ENCODE data around the gene ZNF157.
A peak's percentile ranks its signal among the peaks of the same experiment; 100 is the strongest.

The ZNF157 gene

DNA sequence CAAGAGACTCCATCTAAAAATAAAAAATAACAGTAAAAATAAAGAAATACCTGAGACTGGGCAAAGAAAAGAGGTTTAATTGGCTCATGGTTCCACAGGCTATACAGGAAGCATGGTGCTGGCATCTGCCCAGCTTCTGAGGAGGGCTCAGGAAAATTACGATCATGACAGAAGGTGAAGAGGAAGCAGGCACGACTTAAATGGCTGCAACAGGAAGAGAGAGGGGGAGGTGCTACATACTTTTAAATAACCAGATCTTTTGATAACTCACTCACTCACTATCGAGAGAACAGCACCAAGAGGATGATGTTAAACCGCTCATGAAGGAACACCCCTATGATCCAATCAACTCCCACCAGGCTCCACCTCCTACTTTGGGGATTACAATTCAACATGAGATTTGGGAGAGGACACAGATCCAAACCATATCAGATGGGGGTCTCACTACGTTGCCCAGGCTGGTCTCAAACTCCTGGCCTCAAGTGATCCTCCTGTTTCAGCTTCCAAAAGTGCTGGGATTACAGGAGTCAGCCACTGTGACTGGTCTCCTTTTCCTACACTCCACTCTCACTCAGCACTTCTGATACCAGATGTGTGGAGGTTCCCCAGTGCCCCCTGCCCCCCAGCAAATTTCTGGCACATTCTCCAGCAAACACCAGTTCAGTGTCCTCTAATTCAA is 11.9 kb upstream of the ZNF157 start:
- DNase-seq: no peak
- Histone ChIP-seq H3K9me3 (ENCODE audit: severe bottlenecking) (no peaks in the 10 kb centered on the region), H3K36me3 (no peaks in the 10 kb centered on the region), H3K27ac (no peak overlapping the region), H3K4me3 (ENCODE audit: low read depth, low read length) (no peak overlapping the region), H3K27me3 (ENCODE audit: insufficient read depth, low read depth, severe bottlenecking) (peaks cover 2% of the 10 kb centered on the region)
- TF ChIP-seq, protein P1, sequence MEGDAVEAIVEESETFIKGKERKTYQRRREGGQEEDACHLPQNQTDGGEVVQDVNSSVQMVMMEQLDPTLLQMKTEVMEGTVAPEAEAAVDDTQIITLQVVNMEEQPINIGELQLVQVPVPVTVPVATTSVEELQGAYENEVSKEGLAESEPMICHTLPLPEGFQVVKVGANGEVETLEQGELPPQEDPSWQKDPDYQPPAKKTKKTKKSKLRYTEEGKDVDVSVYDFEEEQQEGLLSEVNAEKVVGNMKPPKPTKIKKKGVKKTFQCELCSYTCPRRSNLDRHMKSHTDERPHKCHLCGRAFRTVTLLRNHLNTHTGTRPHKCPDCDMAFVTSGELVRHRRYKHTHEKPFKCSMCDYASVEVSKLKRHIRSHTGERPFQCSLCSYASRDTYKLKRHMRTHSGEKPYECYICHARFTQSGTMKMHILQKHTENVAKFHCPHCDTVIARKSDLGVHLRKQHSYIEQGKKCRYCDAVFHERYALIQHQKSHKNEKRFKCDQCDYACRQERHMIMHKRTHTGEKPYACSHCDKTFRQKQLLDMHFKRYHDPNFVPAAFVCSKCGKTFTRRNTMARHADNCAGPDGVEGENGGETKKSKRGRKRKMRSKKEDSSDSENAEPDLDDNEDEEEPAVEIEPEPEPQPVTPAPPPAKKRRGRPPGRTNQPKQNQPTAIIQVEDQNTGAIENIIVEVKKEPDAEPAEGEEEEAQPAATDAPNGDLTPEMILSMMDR (IDR thresholded peaks at IDR 0.05; ENCODE audit: low read depth, low read length): no peak

DNA sequence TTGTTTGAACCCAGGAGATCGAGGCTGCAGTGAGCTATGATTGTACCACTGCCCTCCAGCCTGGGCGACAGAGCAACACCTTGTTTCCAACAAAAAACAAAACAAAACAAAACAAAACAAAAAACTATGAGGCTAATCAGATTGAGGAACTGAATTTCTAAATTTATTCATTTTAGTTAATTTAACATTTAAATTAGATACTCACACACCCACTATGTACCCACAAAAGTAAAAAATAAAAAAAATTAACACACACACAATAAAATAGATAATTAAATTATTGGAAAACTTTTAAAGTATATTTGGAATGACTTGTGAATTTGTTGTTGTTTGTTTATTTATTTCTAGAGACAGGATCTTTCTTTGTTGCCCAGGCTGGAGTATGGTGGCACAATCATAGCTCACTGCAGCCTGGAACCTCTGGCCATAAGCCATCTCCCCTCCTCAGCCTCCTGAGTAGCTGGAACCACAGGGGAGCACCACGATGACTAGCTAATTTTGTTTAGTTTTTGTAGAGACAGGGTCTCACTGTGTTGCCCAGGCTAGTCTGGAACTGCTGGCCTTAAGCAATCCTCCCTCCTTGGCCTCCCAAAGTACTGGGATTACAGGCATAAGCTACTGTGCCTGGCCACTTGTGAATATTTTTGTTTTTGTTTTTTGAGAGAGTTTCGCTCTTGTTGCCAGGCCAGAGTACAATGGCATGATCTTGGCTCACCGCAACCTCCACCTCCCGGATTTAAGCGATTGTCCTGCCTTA is 9.8 kb upstream of the ZNF157 start:
- Histone ChIP-seq H3K4me3 (ENCODE audit: low read depth, low read length) (no peak overlapping the region), H3K27me3 (ENCODE audit: insufficient read depth, low read depth, severe bottlenecking) (peaks cover 10% of the 10 kb centered on the region), H3K36me3 (no peaks in the 10 kb centered on the region), H3K9me3 (ENCODE audit: severe bottlenecking) (no peaks in the 10 kb centered on the region), H3K27ac (no peak overlapping the region)
- TF ChIP-seq, protein P1 (IDR thresholded peaks at IDR 0.05; ENCODE audit: low read depth, low read length): no peak
- no peak for DNase-seq

DNA sequence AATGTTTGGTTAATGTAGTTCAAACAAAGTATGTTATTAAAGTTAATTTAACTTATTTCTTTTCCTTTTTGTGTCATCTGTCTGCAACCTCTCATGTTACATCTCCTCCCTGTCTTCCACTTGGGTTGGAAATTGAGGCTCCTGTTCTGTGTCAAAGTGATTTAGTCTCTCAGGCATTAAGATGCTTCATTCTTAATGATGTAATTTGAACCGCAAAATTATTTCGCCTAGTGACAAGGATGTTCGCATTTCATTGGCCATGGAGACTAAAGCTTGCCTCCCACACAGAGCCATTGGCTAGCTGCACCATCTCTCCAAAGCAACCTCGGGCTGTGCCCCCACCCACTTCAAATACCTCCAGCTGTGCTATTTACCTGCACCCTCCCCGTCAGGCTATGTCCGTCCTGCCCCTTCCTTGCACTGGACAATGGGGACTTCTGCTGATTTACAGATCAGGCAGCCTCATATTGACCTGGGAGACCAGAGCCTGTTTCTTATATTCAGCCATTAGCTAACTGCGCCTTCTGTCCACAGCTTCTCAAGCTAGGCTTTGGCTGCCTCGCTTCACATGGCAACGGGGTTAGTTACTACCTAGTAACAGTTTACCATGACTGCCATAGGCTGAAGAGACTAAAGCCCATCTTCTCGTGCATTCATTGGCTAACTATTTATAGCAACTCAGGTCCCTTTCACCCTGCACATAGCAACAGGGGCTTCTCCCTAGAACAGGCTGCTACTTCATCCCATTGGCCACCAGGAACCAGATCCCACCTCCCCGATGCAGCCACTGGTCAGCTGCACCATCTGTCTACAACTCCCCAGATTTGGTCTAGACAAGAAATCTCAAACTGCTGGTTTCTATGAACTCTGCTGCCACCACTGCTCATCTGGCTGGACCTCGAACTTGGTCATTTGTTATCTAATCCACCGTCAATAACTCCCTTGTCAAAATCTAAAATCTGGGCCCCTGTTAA is 8.6 kb upstream of the ZNF157 start:
- TF ChIP-seq, protein P1 (IDR thresholded peaks at IDR 0.05; ENCODE audit: low read depth, low read length): no peak
- Histone ChIP-seq H3K9me3 (ENCODE audit: severe bottlenecking) (peaks cover 5% of the 10 kb centered on the region), H3K4me3 (ENCODE audit: low read depth, low read length) (peak overlapping the region; percentile 43), H3K27me3 (ENCODE audit: insufficient read depth, low read depth, severe bottlenecking) (peaks cover 17% of the 10 kb centered on the region), H3K36me3 (no peaks in the 10 kb centered on the region), H3K27ac (peak overlapping the region; percentile 74)
- DNase-seq: peak; percentile 86

DNA sequence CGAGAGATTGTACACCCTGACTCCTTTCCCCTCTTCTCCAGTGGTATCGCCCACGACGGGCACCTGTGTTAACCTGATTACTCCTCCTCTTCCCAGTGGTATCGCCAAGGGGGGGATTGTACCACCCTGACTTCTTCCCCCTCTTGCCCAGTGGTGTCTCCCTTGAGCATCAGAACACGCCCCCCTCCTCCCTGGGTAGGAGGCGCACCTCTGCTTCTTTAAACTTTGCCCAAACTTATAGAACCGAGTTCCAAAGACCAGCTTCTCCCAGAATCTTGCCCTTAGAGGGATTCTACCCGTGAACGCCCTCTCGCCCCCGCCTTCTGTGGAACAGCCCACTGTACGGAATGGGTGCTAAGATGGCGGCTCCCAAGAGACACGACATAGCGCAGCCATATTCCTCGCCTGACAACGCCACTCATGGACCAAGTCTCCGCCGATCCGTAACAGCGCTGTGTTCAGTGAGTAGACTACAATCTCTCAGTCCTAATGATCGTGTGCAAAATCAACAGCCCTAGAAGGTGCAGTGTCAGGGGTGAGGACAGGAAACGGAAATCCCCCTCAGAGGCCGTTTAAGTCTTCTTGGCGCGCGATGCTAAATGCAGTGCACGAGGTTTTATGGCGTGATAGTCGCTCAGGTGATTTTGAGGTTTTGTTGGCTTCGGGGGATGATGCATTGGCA is 4.2 kb upstream of the ZNF157 start:
- peak overlapping the region; percentile 53 for H3K4me3 ChIP-seq (ENCODE audit: low read depth, low read length)
- TF ChIP-seq, protein P1 (IDR thresholded peaks at IDR 0.05; ENCODE audit: low read depth, low read length): no peak
- peaks cover 5% of the 10 kb centered on the region for H3K9me3 ChIP-seq (ENCODE audit: severe bottlenecking)
- peaks cover 17% of the 10 kb centered on the region for H3K27me3 ChIP-seq (ENCODE audit: insufficient read depth, low read depth, severe bottlenecking)
- H3K27ac ChIP-seq: peak overlapping the region; percentile 60; the same call in 1 of the 2 replicates
- peak; percentile 70 for DNase-seq
- H3K36me3 ChIP-seq: no peaks in the 10 kb centered on the region

DNA sequence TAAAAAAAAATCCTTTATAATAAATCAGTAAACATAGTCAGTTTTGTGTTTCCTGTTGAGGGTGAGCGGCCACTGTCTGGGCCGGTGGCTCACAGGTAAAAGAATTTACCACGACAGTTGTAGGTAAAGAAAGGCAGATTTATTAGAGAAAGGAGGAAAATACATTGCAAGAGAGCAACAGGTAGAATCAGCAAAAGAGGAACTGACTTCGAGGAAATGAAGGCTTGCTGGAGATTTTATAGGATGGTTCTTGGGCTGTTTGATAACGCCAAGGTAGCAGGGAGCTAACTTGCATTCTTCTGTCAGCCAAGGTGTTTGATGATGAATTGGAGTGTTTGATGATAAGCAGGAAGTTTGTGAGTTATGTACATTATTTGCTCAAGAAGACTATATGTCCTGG is 2.8 kb downstream of the ZNF157 start:
- H3K4me3 ChIP-seq (ENCODE audit: low read depth, low read length): no peak overlapping the region
- TF ChIP-seq, protein P1 (IDR thresholded peaks at IDR 0.05; ENCODE audit: low read depth, low read length): no peak
- H3K9me3 ChIP-seq (ENCODE audit: severe bottlenecking): no peaks in the 10 kb centered on the region
- H3K36me3 ChIP-seq: no peaks in the 10 kb centered on the region
- no peaks in the 10 kb centered on the region for H3K27me3 ChIP-seq (ENCODE audit: insufficient read depth, low read depth, severe bottlenecking)
- no peak overlapping the region for H3K27ac ChIP-seq
- DNase-seq: no peak

Measured in WERI-Rb-1 (cell line).